Measurements from ENCODE around the gene CPED1. TPM values are rescaled to one million over a fixed set of nuclear protein-coding genes. Genes with fewer than 3 reads are reported as not detected.

CPED1 gene
- total and polyA plus RNA-seq, 2 experiments from 2014 or later = 0.17 to 0.47 TPM

- TF ChIP-seq ZNF114 (CRISPR knock-in tag; IDR thresholded peaks at IDR 0.05) (no peak), ZNF462 (CRISPR knock-in tag; IDR thresholded peaks at IDR 0.05) (no peak), ETS1 (IDR thresholded peaks at IDR 0.05) (no peak)
Observed at GRCh38 chr7:121078701-121079227, 90.3 kb downstream of the CPED1 start (continued).

GRCh38 chr7:121079425-121080169 lies 91.1 kb downstream of the CPED1 start:
- Mint-ChIP-seq H3K27me3 (ENCODE audit: insufficient read depth, low read depth, poor library complexity) (no peaks in the 10 kb centered on the region), H3K27ac (no peak overlapping the region), H3K36me3 (ENCODE audit: low read depth) (no peaks in the 10 kb centered on the region), H3K4me3 (no peak overlapping the region), H3K9me3 (no peaks in the 10 kb centered on the region), H3K4me1 (peaks cover 5% of the 10 kb centered on the region; the same call in 2 of the 3 replicates)
- DNase-seq (ENCODE audit: low spot score) (no peak), ATAC-seq (no peak)
- Histone ChIP-seq H3K4me2 (no peak overlapping the region), H3K27ac (ENCODE audit: low read depth) (no peak overlapping the region), H3K4me1 (ENCODE audit: insufficient read depth) (peaks cover 5% of the 10 kb centered on the region; the same call in 1 of the 2 replicates), H3K4me3 (no peak overlapping the region), H3K27me3 (ENCODE audit: insufficient read depth) (no peaks in the 10 kb centered on the region), H3K36me3 (ENCODE audit: insufficient read depth) (no peaks in the 10 kb centered on the region), H2AFZ (no peak overlapping the region; the same call in 1 of the 2 replicates), H3K9me2 (ENCODE audit: insufficient read depth) (no peaks in the 10 kb centered on the region), H4K20me1 (replicated peaks; ENCODE audit: insufficient read depth) (no peaks in the 10 kb centered on the region), H3K79me2 (replicated peaks; ENCODE audit: insufficient read depth) (no peaks in the 10 kb centered on the region), H3F3A (replicated peaks; ENCODE audit: low read depth) (no peaks in the 10 kb centered on the region)
- TF ChIP-seq CTCF (conservative IDR thresholded peaks at IDR 0.05; ENCODE audit: low read depth in 2 of 2) = 0 out of 4 replicates have a peak, but pooled peaks of 1 of the 2 experiments have one; percentile 13
- no peak for TF ChIP-seq CREB1 (CRISPR knock-in tag; IDR thresholded peaks at IDR 0.05; ENCODE audit: low read depth)

Measured in GM23338 (cell line).